Heart left ventricle (tissue), 16 donors: Measurements from ENCODE around the gene ADARB1. TPM values are rescaled to one million over a fixed set of nuclear protein-coding genes. Genes with fewer than 3 reads are reported as not detected.

Source experiments
- ATAC-seq, 4 donors: fragments of 200-7000 bp; cut with Tn5 transposase; one replicate each; pipeline ENCODE4 v1.9.1; 2020 to 2022; ENCODE audit warnings: moderate library complexity in 4 of 4, mild to moderate bottlenecking in 3 of 4, moderate number of reproducible peaks in 1 of 4
- DNase-seq, 5 donors: peaks; one replicate each; pipeline ENCODE4 v3.0.0-alpha.2; 2020
- H3K27ac ChIP-seq, 12 donors: fragments of 200-600 bp; sonication (generic) in 4 of 12; one replicate each; pipeline versions ENCODE4 v1.5.0 to v1.8.0; 2016 to 2022; ENCODE audit warnings: mild to moderate bottlenecking in 2 of 12
- H3K27me3 ChIP-seq, 9 donors: fragments of 200-600 bp; sonication (generic) in 2 of 9; one replicate each; pipeline versions ENCODE4 v1.5.1 to v1.8.0; 2016 to 2022; ENCODE audit warnings: mild to moderate bottlenecking in 3 of 9
- H3K36me3 ChIP-seq, 9 donors: fragments of 200-600 bp; sonication (generic) in 2 of 9; one replicate each; pipeline versions ENCODE4 v1.5.0 to v1.8.0; 2018 to 2022; ENCODE audit warnings: mild to moderate bottlenecking in 2 of 9
- H3K4me1 ChIP-seq, 12 donors: fragments of 200-600 bp; sonication (generic) in 4 of 12; one replicate each; pipeline versions ENCODE4 v1.5.0 to v1.8.0; 2016 to 2022; ENCODE audit warnings: mild to moderate bottlenecking in 3 of 12
- H3K4me3 ChIP-seq, 12 donors: fragments of 200-600 bp; sonication (generic) in 4 of 12; one replicate each; pipeline versions ENCODE4 v1.5.0 to v1.8.0; 2017 to 2022; ENCODE audit warnings: mild to moderate bottlenecking in 9 of 12, moderate library complexity in 4 of 12
- H3K9me3 ChIP-seq, 12 donors: fragments of 200-600 bp; sonication (generic) in 4 of 12; one replicate each; pipeline versions ENCODE4 v1.5.0 to v1.8.0; 2016 to 2022; ENCODE audit warnings: mild to moderate bottlenecking in 1 of 12
- CTCF ChIP-seq, 12 donors: fragments of 200-600 bp; sonication (generic) in 4 of 12; IDR thresholded peaks; one replicate each; pipeline versions ENCODE4 v1.5.0 to v1.8.0; 2018 to 2022; ENCODE audit warnings: antibody characterized with exemption in 12 of 12, mild to moderate bottlenecking in 5 of 12
- POLR2A ChIP-seq, 2 donors: fragments of 450-650 bp; IDR thresholded peaks; one replicate each; pipeline ENCODE4 v1.6.1; 2017; ENCODE audit warnings: antibody characterized with exemption in 2 of 2, mild to moderate bottlenecking in 2 of 2, moderate library complexity in 2 of 2
- WGBS, 4 donors: extraction: QIAGEN DNeasy Blood & Tissue Kit in 2 of 4; methylation state at CpG; one replicate each; pipeline versions ENCODE4 v1.1.5 to v1.1.7; 2013 to 2018; 5-methylcytosine and 5-hydroxymethylcytosine counted together
- intact Hi-C, 10 donors: fragments of 100-400 bp; cut with DNase I; formaldehyde crosslinking; loops; one replicate each; pipeline versions ENCODE4 v1.11.1 to v1.14.2; 2022
- polyA plus RNA-seq, 2 donors: library from polyadenylated mRNA; stranded (reverse); fragments of 200-250 nt; gene quantifications; one replicate each; pipeline ENCODE4 v1.2.3, GENCODE V29; 2013
- total RNA-seq, 9 donors: library from RNA; depleted of rRNA in 2 of 9; stranded (reverse); fragments of >200 nt in 2 of 9; fragmentation: NEBNext Ultra II Directional in 3 of 9; extraction: Animal tissue kit (Norgen Biotek cat#: 25700) in 3 of 9; gene quantifications; one replicate each; pipeline versions ENCODE4 v1.1.0 to v1.2.4, GENCODE V29; 2016 to 2023
- donor health status: ischemic (EF 13 %, LVEDD 7.1; RV severe dilation, severe dysfunction).
- donor health status: healthy with polysubstance abuse.
- donor health status: DM: no; HTN: yes; CAD: no.
- donor health status: DM: no; HTN: no; CAD: no.
- donor health status: ischemic (EF 25% LVEDD 6.9; RV normal size, moderate dysfunction).
- donor health status: ischemic (EF 25% LVEDD 5.7; RV mildly dilated, moderate dysfunction).
- donor health status: healthy.
- donor health status: DM: yes; HTN: yes; CAD: no.
- donor health status: ischemic (EF 35%, LVEDD 5.7; RV mildly dilated, moderate dysfunction).
- donor health status: nonischemic (EF 11% LVEDD 7.7; RV severe dilation, severe dysfunction).
- donor health status: DM: yes; HTN: yes; CAD: no.
- donor health status: PGD.
- donor health status: ischemic (EF 29% LVEDD 5.4; RV normal size, mild dysfunction).
- donor health status: nonischemic (EF 23%, LVEDD 6.1; RV moderate dilation, normal function).

The ADARB1 gene
- total and polyA plus RNA-seq, 11 donors = 6.9 to 16.3 (median 12.0) TPM

GRCh38 chr21:45078371-45078770, 4.0 kb downstream of the ADARB1 start:
- H3K9me3 ChIP-seq = no peaks in the 10 kb centered on the region
- peaks cover 0 to 5% (median 0%) of the 10 kb centered on the region in 9 donors for H3K27me3 ChIP-seq
- no peak overlapping the region for H3K4me3 ChIP-seq
- no peak for DNase-seq
- peaks cover 0 to 76% (median 25%) of the 10 kb centered on the region in 12 donors for H3K4me1 ChIP-seq
- H3K27ac ChIP-seq = peak overlapping the region in 2 of 12 donors; percentile 43 to 75
- H3K36me3 ChIP-seq = peaks cover 0 to 10% (median 0%) of the 10 kb centered on the region in 9 donors
- no peak for TF ChIP-seq CTCF (IDR thresholded peaks at IDR 0.05)
- WGBS, 4 donors = 70 to 76% (median 73%) methylated on average over 5 of the region's 5 CpGs
- no peak for ATAC-seq
- intact Hi-C loops = loop anchor here in 7 of 10 donors (2.0 to 10.0 kb wide), 6 partner anchors 34 to 131 kb away; no protein-coding TSS in a partner anchor

- Histone ChIP-seq H3K27me3 (peaks cover 0 to 5% (median 0%) of the 10 kb centered on the region in 9 donors), H3K27ac (peak overlapping the region in 2 of 12 donors; percentile 43 to 75), H3K4me3 (no peak overlapping the region), H3K4me1 (peaks cover 0 to 74% (median 23%) of the 10 kb centered on the region in 12 donors), H3K36me3 (peaks cover 0 to 10% (median 0%) of the 10 kb centered on the region in 9 donors), H3K9me3 (no peaks in the 10 kb centered on the region)
- ATAC-seq (no peak), DNase-seq (no peak)
- TF ChIP-seq CTCF (IDR thresholded peaks at IDR 0.05) (no peak), POLR2A (IDR thresholded peaks at IDR 0.05) (no peak)
- 76 to 91% (median 87%) methylated on average over 2 of the region's 2 CpGs for WGBS, 4 donors
- intact Hi-C loops = loop anchor here in 7 of 10 donors (2.0 to 10.0 kb wide), 6 partner anchors 33 to 132 kb away; no protein-coding TSS in a partner anchor
Observed at GRCh38 chr21:45078877-45079281, 4.5 kb downstream of the ADARB1 start.

GRCh38 chr21:45079351-45079750, 5.0 kb downstream of the ADARB1 start:
- H3K27ac ChIP-seq = peak overlapping the region in 2 of 12 donors; percentile 43 to 75
- no peak for DNase-seq
- 57 to 69% (median 64%) methylated on average over 2 of the region's 2 CpGs for WGBS, 4 donors

More at GRCh38 chr21:45079351-45079750, 5.0 kb downstream of the ADARB1 start:
- intact Hi-C loops = loop anchor here in 7 of 10 donors (2.0 to 10.0 kb wide), 6 partner anchors 33 to 132 kb away; no protein-coding TSS in a partner anchor
- no peak for ATAC-seq
- H3K9me3 ChIP-seq = no peaks in the 10 kb centered on the region
- TF ChIP-seq POLR2A (IDR thresholded peaks at IDR 0.05) (no peak), CTCF (IDR thresholded peaks at IDR 0.05) (no peak)
- H3K36me3 ChIP-seq = peaks cover 0 to 10% (median 0%) of the 10 kb centered on the region in 9 donors
- H3K27me3 ChIP-seq = peaks cover 0 to 5% (median 0%) of the 10 kb centered on the region in 9 donors
- no peak overlapping the region for H3K4me3 ChIP-seq
- peaks cover 0 to 78% (median 25%) of the 10 kb centered on the region in 12 donors for H3K4me1 ChIP-seq
